ENCODE measurements around the gene ZNF236. TPM values are rescaled to one million over a fixed set of nuclear protein-coding genes. Genes with fewer than 3 reads are reported as not detected.

ZNF236 gene
- total and polyA plus RNA-seq, 2 of the 13 experiments (the other 11 are each of a cell fraction or from before 2014, with no cell fraction given): 3.0 to 7.2 TPM

DNA sequence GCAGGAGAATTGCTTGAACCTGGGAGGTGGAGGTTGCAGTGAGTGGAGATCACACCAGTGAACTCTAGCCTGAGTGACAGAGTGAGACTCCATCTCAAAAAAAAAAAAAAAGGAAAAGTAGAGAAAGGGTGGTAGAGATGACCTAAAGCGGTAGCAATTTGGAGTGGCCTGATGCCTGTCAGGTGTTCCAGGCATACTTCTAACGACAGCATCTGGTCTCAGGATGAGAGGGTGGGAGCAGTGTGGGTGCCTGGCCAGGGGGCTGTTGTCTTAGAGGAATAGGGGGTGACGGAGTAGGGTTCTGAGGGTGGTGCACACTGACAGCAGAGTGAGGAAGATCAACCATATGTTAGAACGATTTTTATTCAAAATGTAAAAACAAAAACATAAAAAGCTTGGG is 21.8 kb downstream of the ZNF236 start:
- Histone ChIP-seq H3K27ac (ENCODE audit: extremely low read length, insufficient read depth, low read length) (no peak overlapping the region), H3K9me3 (ENCODE audit: low read length) (no peaks in the 10 kb centered on the region), H3K4me3 (replicated peaks in 1 of 3; ENCODE audit: insufficient read depth in 1 of 3, low read depth in 2 of 3, low read length in 3 of 3) (no peak overlapping the region), H3K4me1 (ENCODE audit: insufficient read depth, low read length) (peaks cover 38% of the 10 kb centered on the region), H3K27me3 (ENCODE audit: control insufficient read depth in 1 of 2, insufficient read depth in 2 of 2, low read length in 2 of 2) (no peaks in the 10 kb centered on the region), H3K9ac (ENCODE audit: insufficient read depth, low read depth, low read length) (no peak overlapping the region), H3K79me2 (ENCODE audit: insufficient read depth, low read length) (peaks cover 15% of the 10 kb centered on the region), H2AFZ (ENCODE audit: low read length) (no peak overlapping the region), H3K4me2 (ENCODE audit: low read depth, low read length) (no peak overlapping the region), H4K20me1 (ENCODE audit: insufficient read depth, low read length) (no peaks in the 10 kb centered on the region), H3K36me3 (replicated peaks in 1 of 2; ENCODE audit: control insufficient read depth in 1 of 2, insufficient read depth in 2 of 2, low read length in 2 of 2) (no peaks in the 10 kb centered on the region)
- TF ChIP-seq FIP1L1 (IDR thresholded peaks at IDR 0.05; ENCODE audit: borderline replicate concordance, insufficient read depth, low read depth, low read length): no peak
- TF ChIP-seq MEIS1 (CRISPR knock-in tag; IDR thresholded peaks at IDR 0.05; ENCODE audit: borderline replicate concordance): no peak
- no peak for TF ChIP-seq HDAC2 (CRISPR knock-in tag; IDR thresholded peaks at IDR 0.05)
- TF ChIP-seq, protein P1, sequence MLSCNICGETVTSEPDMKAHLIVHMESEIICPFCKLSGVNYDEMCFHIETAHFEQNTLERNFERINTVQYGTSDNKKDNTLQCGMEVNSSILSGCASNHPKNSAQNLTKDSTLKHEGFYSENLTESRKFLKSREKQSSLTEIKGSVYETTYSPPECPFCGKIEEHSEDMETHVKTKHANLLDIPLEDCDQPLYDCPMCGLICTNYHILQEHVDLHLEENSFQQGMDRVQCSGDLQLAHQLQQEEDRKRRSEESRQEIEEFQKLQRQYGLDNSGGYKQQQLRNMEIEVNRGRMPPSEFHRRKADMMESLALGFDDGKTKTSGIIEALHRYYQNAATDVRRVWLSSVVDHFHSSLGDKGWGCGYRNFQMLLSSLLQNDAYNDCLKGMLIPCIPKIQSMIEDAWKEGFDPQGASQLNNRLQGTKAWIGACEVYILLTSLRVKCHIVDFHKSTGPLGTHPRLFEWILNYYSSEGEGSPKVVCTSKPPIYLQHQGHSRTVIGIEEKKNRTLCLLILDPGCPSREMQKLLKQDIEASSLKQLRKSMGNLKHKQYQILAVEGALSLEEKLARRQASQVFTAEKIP (CRISPR knock-in tag; IDR thresholded peaks at IDR 0.05; ENCODE audit: borderline replicate concordance): no peak
- TF ChIP-seq HNF4A (CRISPR knock-in tag; IDR thresholded peaks at IDR 0.05): no peak
- no peak for TF ChIP-seq ZFX (CRISPR knock-in tag; IDR thresholded peaks at IDR 0.05; ENCODE audit: low read depth)
- no peak for TF ChIP-seq ZNF577 (CRISPR knock-in tag; IDR thresholded peaks at IDR 0.05; ENCODE audit: borderline replicate concordance, low read depth)
- TF ChIP-seq ATAD3A (CRISPR knock-in tag; IDR thresholded peaks at IDR 0.05): no peak
- TF ChIP-seq MLLT10 (CRISPR knock-in tag; IDR thresholded peaks at IDR 0.05): no peak
- no peak for TF ChIP-seq ONECUT2 (CRISPR knock-in tag; IDR thresholded peaks at IDR 0.05)
- TF ChIP-seq, protein P2, sequence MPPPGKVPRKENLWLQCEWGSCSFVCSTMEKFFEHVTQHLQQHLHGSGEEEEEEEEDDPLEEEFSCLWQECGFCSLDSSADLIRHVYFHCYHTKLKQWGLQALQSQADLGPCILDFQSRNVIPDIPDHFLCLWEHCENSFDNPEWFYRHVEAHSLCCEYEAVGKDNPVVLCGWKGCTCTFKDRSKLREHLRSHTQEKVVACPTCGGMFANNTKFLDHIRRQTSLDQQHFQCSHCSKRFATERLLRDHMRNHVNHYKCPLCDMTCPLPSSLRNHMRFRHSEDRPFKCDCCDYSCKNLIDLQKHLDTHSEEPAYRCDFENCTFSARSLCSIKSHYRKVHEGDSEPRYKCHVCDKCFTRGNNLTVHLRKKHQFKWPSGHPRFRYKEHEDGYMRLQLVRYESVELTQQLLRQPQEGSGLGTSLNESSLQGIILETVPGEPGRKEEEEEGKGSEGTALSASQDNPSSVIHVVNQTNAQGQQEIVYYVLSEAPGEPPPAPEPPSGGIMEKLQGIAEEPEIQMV (CRISPR knock-in tag; IDR thresholded peaks at IDR 0.05; ENCODE audit: low read depth): no peak
- no TSS peak for BruUV-seq (replicated peaks)
- no peak for FAIRE-seq
- ATAC-seq: no peak
- ChIA-PET POLR2A (no interaction called here), CTCF (ENCODE audit: low intra/inter-chr PET ratio, low total read pairs) (no interaction called here)
- in situ Hi-C loops (cut with HindIII; ENCODE audit: extremely low pct_ligation_motif_present, low pct_unique_long_range_greater_than_20kb) (no loop called here), intact Hi-C loops (cut with micrococcal nuclease; ENCODE audit: unreplicated experiment) (no loop called here)
- WGBS (ENCODE audit: low lambda C conversion rate): 88% methylated on average over 4 of the region's 4 CpGs
- no peak for DNase-seq (ENCODE audit: low spot score)
